Fibroblast of mammary gland (primary cell): ENCODE results near the gene METAP1D.

Source experiments
- DNase-seq: peaks from one replicate; pipeline ENCODE4 v3.0.0-alpha.2; 2010; ENCODE audit warnings: low read depth
- H3K4me3 ChIP-seq: 2 replicates; pipeline ENCODE4 v1.5.1; 2011; ENCODE audit warnings: low read depth, mild to moderate bottlenecking, low read length, moderate library complexity; ENCODE audit not compliant: control insufficient read depth
- CTCF ChIP-seq: conservative IDR thresholded peaks from 2 replicates; pipeline ENCODE4 v1.5.1; 2011; ENCODE audit warnings: low read depth, low read length, inconsistent platforms; ENCODE audit not compliant: control insufficient read depth, insufficient read depth

The METAP1D gene

DNA sequence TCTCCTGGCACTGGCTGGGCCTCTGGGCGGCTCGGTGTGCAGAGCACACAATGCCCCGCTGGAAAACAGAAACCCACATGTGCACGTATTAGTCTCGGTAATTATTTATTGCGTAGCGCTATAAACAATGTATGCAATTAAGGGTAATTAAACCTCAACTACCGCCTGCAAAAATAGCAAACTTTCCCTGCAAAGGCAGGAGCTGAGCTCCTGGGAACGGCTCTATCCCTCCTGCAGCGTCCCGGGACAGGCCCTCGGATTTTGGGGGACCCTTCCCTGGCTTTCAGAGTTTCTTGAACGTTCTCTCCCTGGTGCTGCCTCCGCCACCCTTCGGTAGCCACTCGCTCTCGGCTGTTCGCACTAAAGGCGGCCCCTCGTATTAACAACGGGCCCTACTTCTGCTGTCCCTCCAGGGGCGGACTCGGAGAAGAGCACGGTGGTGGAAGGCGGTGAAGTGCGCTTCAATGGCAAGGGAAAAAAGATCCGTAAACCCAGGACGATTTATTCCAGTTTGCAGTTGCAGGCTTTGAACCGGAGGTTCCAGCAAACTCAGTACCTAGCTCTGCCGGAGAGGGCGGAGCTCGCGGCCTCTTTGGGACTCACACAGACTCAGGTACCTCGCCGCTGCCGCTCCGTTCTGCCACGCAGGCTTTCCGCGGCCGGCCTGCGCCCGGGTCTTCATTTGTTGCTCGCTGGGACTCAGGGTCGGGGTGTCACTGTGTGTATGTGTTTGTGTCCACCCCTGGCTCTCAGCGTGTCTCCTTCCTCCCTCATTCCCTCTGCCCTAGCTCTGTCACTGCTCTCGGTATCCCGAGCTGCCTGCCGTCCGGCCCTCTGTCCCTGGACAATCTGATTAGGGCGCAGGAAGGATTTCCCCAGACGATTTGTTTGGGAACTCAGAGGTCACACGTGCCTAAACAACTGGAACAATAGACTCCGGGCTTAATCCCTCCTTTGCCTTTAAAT lies 86.8 kb downstream of the METAP1D start:
- TF ChIP-seq CTCF: no peak
- no peak overlapping the region for H3K4me3 ChIP-seq
- DNase-seq: no peak

- no peak overlapping the region for H3K4me3 ChIP-seq
- TF ChIP-seq CTCF: no peak
- no peak for DNase-seq
These were observed 87.5 kb downstream of the METAP1D start for GRCh38 chr2:172087207-172087779.

DNA sequence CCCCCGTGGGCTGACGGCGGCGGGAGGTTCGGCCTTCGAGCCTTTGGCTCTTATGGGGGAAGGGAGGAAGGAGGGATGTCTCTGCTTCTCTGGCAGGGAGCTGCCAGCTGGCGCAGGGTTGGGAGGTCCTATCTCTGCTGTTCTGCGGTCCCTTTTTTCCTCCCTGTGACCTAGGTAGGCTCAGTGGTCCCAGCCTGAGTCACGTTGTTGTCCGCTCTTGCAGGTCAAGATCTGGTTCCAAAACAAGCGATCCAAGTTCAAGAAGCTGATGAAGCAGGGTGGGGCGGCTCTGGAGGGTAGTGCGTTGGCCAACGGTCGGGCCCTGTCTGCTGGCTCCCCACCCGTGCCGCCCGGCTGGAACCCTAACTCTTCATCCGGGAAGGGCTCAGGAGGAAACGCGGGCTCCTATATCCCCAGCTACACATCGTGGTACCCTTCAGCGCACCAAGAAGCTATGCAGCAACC lies 88.1 kb downstream of the METAP1D start:
- H3K4me3 ChIP-seq: no peak overlapping the region
- no peak for TF ChIP-seq CTCF
- DNase-seq: no peak

- no peak overlapping the region for H3K4me3 ChIP-seq
- no peak for TF ChIP-seq CTCF
- DNase-seq: no peak
These were observed 88.7 kb downstream of the METAP1D start for GRCh38 chr2:172088245-172089004.

DNA sequence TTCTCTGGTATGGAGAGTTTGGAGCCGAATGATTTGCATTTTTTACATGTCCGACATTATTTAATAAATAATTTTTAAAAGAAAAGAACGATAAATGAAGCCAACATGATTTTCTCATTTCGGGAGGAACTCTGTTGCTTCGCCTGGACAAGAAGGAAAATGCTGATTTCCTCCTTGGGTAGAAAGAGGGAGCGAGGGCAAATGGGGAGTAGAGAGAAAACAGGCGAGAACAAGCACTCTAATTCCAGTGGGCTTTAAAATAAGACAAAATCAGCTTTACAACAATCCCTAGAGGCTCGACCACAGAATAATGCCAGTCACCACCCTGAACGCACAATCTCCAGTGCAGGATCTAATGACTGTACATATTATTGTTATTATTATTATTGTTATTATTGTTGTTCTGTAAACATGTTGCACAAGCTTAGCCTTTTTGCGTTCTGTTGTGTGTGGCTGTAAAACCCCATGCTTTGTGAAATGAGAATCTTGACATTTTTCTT lies 89.3 kb downstream of the METAP1D start:
- TF ChIP-seq CTCF: no peak
- no peak overlapping the region for H3K4me3 ChIP-seq
- DNase-seq: no peak

DNA sequence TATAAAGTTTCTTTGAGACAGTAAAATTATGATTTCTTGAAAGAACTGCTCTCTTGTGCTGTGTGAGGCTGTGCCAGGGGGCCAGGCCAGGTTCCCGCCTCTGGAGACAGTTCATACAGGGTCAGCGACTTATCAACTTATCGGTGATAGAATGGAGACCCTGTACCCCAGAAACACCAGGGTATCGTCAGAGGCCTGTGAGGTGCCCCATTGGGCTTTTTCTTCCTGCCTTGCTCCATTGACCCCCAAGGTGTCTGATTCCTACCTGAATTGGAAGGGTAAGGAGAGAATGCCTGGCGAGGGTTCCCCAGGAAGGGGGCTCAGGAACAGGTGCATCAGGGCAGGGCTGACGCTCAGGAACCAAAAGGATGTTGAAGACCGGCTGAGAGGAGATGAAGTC lies 89.9 kb downstream of the METAP1D start:
- H3K4me3 ChIP-seq: no peak overlapping the region
- no peak for DNase-seq
- TF ChIP-seq CTCF: no peak
